PC-9 (cell line): ENCODE data around the gene XRCC4.

Experiments
- CTCF ChIP-seq: fragments of 200-600 bp; sonication (generic); conservative IDR thresholded peaks from 2 replicates; pipeline ENCODE4 v1.6.1; 2017; ENCODE audit warnings: mixed run types, antibody characterized with exemption, mild to moderate bottlenecking, moderate library complexity
- EZH2 ChIP-seq: fragments of 200-600 bp; sonication (generic); IDR thresholded peaks from 2 replicates; pipeline ENCODE4 v1.8.0; 2017; ENCODE audit warnings: antibody characterized with exemption, low read depth

- TF ChIP-seq CTCF (no peak), EZH2 (no peak)
These were observed 7.0 kb downstream of the XRCC4 start for GRCh38 chr5:83084336-83084735.
